DMS153 treated with DMSO at 0.1 percent for 48 hours (cell line): ENCODE data around the gene STRIT1.
A peak's percentile ranks its signal among the peaks of the same experiment; 100 is the strongest.

ENCODE experiments used
- DNase-seq: peaks from one replicate; lab custom pipeline; 2025; ENCODE audit not compliant: unreplicated experiment; lab: John Stamatoyannopoulos, UW

The STRIT1 gene

DNA sequence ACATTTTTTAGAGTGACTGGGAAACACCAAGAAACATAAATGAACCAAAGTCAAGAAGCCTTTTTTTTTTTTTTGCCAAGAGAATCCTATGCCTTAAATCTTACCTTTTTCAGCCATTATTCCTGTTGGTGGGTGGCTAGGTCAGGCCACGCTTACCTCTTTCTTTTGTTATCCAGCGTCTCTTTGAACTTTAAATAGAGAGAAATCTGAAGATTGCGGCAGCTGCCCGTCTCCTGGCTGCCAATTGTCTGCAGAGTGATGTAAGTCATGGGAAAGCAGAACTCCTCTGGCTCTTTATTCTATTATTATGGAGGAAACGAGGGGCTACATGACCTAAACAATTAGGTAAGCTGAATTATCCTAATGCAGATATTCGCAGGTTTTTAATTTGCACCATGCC lies at the start of gene STRIT1:
TSS of gene STRIT1 (minus strand) at position 168 of the 400 bp plus-strand sequence.
- DNase-seq: no peak

- no peak for DNase-seq
Observed at GRCh38 chr3:155342344-155342743, 48.9 kb upstream of the STRIT1 start.

- no peak for DNase-seq
Observed at GRCh38 chr3:155339052-155339451, 45.6 kb upstream of the STRIT1 start.

- DNase-seq: no peak
Observed at GRCh38 chr3:155335724-155336354, 42.4 kb upstream of the STRIT1 start.

- no peak for DNase-seq
Observed at GRCh38 chr3:155334914-155335723, 41.6 kb upstream of the STRIT1 start.

GRCh38 chr3:155334215-155334913 lies 40.9 kb upstream of the STRIT1 start:
- no peak for DNase-seq

DNA sequence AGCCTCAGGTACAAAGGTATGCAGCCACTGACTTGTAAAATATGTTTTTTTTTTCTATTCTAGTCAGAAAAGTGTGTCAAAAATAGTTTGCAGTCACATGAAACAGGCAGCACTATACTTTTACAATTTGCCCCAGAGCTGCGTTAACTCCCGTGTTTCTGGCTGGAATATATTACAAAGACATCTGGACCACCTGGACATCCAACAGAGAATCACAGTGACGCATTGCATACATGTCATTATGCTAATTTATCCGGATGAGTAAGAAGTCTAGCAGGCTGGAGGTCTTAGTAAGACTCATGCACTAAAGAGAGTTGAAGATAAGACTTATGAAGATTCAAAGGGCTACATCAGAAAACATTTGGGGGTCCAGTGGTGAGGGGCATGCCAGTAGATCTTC lies 39.2 kb upstream of the STRIT1 start:
- no peak for DNase-seq

- DNase-seq: no peak
Observed at GRCh38 chr3:155331078-155331477, 37.6 kb upstream of the STRIT1 start.

GRCh38 chr3:155330370-155330769 lies 36.9 kb upstream of the STRIT1 start:
- DNase-seq: no peak

DNA sequence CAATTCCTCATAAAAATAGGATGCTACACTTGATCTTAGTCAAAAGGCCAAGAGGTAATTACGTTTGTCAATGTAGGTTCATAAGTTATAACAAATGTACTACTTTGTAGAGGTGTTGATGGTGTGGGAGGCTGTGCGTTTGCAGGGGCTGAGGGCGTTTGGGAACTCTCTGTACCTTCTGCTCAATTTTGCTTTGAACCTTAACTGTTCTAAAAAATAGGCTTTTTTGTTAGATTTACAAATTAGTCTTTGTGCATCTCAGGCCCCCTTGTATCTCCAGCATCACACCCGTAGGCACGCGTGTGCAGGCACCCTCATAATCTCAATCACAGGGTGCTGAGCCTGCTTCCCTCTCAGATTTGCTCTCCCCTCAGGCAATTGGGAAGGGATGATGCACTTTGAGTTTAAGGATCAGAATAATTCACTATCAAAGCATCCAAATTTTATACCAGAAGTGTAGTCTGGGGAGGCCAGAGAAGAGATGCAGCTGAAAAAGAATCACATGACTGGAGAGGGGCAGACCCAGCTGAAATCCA lies 36.1 kb upstream of the STRIT1 start:
- DNase-seq: no peak

DNA sequence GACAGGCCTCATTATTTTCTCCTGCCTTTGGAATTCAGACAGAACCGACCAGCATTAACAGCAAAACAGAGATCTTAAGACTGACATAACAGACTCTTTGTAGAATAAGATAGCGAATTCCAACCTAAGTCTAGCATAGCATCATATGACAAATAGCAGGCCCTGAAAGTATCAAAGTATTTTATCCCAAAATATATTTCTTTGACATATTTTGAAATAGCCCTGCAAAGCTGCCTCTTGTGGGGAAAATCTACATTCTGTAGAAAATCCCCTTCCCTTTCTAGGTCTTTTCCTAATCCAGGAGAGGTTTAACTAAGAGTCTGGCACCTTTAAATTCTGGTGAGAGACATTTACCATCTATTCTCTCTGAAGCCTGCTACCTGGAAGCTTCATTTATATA lies 34.4 kb upstream of the STRIT1 start:
- no peak for DNase-seq

DNA sequence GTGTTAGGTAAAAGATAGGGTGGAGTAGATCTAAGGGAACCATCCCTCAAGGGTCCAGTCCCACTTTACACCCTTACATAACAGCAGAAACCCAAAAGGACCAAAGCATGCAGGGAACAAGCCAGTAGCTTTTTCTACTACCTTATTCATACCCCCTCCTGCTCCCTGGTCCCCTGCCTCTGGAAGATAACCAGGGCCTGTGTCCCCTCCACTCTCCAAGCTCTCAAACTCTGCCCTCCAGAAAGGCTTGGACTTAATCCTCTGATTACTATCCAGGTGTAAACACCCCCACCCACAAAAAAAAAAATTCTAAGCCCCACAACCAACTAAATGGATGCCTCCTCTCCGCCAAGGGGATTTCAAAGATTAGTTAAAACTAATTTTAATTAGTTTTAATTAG lies 33.9 kb upstream of the STRIT1 start:
- no peak for DNase-seq

DNA sequence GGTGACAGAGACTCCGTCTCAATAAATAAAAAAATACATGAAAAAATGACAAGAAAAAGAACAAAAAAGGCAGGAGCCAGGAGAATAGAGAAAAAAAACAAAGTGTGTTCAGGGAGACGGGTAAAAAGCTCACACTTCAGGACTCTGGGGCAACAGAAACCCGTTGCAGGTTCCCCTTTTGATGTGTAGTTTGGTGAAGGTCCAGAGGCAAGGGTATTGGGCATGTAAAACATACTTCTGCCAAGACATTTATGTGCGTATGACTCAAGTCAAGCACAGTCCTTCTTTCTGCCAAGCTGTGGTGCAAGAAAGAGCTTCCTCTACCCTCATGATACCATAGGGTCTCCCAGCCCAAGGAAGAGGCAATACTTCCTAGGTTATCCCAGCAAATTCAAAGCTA lies 33.4 kb upstream of the STRIT1 start:
- no peak for DNase-seq

DNA sequence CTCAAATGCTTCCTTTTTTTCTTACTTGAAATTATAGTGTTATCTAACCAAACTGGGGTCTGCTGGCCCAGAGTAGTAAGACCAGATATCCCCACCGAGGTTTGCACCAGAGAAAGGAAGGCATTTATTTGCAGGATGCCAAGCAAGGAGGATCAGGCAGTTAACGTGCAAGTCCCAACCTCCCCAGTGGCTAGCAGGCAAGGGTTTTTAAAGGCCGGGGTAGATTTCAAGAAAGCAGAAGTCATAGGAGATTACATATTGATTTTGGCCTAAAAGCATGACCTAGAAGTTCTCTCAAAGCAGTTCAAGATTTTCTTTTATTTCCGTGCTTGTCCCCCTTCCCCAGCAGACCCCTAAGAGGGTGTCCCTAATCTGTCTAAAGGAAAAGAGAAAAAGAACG lies 32.8 kb upstream of the STRIT1 start:
- DNase-seq: no peak

- DNase-seq: no peak
Observed at GRCh38 chr3:155325263-155325835, 31.9 kb upstream of the STRIT1 start.

GRCh38 chr3:155323063-155323666 lies 29.7 kb upstream of the STRIT1 start:
- peak; percentile 72 for DNase-seq

DNA sequence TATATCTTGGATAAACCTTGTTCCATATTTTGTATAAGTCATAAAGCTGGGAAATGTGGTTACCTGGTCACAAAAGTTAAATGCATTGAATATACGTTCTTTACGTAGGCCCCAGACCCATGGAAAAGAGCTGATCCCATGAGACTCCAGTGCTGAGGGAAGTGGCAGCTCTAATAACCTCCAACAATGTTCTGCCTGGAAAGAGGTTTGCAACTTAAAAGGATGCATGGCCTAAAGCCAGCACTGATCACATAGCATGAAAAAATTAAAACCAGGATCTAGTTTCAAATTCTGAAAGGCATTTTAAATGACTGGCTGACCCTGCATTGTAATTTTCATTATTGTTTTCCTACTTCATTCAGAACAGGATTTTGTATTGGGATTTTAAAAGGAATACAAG lies 27.9 kb upstream of the STRIT1 start:
- DNase-seq: peak; percentile 20

DNA sequence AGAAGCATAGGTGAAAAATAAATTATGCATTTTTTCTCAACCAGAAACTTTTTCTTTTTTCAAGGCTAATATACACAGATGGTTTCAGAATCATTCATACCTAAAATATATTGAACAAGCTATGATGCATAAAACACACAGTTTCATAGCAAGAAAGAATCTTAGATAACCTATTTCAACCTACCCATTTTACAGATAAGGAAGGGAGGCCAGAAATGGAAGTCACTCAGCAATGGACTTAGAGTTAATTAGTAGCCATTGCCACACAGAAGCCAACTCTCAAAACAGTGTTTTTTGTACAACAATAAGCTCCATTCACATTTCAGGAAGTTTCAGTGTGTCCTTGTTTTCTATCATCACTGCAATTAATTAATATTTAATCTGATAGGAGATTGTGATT lies 27.5 kb upstream of the STRIT1 start:
- DNase-seq: no peak

- DNase-seq: no peak
Observed at GRCh38 chr3:155318740-155319139, 25.3 kb upstream of the STRIT1 start.

- no peak for DNase-seq
Observed at GRCh38 chr3:155317211-155317610, 23.7 kb upstream of the STRIT1 start.

- no peak for DNase-seq
Observed at GRCh38 chr3:155316426-155316825, 22.9 kb upstream of the STRIT1 start.
